Measurements from ENCODE around the gene FURIN. TPM values are rescaled to one million over a fixed set of nuclear protein-coding genes. Genes with fewer than 3 reads are reported as not detected.

Gene FURIN
- polyA plus RNA-seq, 1 of the 3 experiments (the other 2 are of a cell fraction), result 40.8 TPM

GRCh38 chr15:90880381-90881145, 12.2 kb downstream of the FURIN start:
- no peak overlapping the region for H3K4me3 ChIP-seq (ENCODE audit: low read depth in 2 of 2, low read length in 1 of 2)
- TF ChIP-seq NRF1 (IDR thresholded peaks at IDR 0.05; ENCODE audit: low read depth, low read length), result no peak
- no peak for TF ChIP-seq USF1 (IDR thresholded peaks at IDR 0.05; ENCODE audit: borderline replicate concordance, low read depth)
- no peak for TF ChIP-seq FOXJ3 (CRISPR knock-in tag; IDR thresholded peaks at IDR 0.05)
- TF ChIP-seq RXRA (IDR thresholded peaks at IDR 0.05; ENCODE audit: borderline replicate concordance, low read depth), result no peak
- no peak for TF ChIP-seq RFX5 (IDR thresholded peaks at IDR 0.05; ENCODE audit: low read length)
- TF ChIP-seq POLR2AphosphoS5 (IDR thresholded peaks at IDR 0.05; ENCODE audit: low read depth, low read length), result no peak
- no peak for TF ChIP-seq TAF1 (IDR thresholded peaks at IDR 0.05; ENCODE audit: borderline replicate concordance, low read depth, low read length)
- no peak for TF ChIP-seq USF2 (IDR thresholded peaks at IDR 0.05; ENCODE audit: borderline replicate concordance, low read depth, low read length)
- TF ChIP-seq, protein P1, sequence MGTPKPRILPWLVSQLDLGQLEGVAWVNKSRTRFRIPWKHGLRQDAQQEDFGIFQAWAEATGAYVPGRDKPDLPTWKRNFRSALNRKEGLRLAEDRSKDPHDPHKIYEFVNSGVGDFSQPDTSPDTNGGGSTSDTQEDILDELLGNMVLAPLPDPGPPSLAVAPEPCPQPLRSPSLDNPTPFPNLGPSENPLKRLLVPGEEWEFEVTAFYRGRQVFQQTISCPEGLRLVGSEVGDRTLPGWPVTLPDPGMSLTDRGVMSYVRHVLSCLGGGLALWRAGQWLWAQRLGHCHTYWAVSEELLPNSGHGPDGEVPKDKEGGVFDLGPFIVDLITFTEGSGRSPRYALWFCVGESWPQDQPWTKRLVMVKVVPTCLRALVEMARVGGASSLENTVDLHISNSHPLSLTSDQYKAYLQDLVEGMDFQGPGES (IDR thresholded peaks at IDR 0.05; ENCODE audit: low read depth, low read length), result no peak
- no peak for TF ChIP-seq RCOR1 (IDR thresholded peaks at IDR 0.05; ENCODE audit: low read length)
- TF ChIP-seq JUND (IDR thresholded peaks at IDR 0.05), result no peak
- no peak for TF ChIP-seq MEF2A (IDR thresholded peaks at IDR 0.05; ENCODE audit: borderline replicate concordance, low read depth)
- no peak for TF ChIP-seq CTCF (IDR thresholded peaks at IDR 0.05)
- no peak for TF ChIP-seq ELF1 (IDR thresholded peaks at IDR 0.05)
- no peak for TF ChIP-seq CHD2 (IDR thresholded peaks at IDR 0.05; ENCODE audit: low read length, partially characterized antibody)
- TF ChIP-seq, protein P2, sequence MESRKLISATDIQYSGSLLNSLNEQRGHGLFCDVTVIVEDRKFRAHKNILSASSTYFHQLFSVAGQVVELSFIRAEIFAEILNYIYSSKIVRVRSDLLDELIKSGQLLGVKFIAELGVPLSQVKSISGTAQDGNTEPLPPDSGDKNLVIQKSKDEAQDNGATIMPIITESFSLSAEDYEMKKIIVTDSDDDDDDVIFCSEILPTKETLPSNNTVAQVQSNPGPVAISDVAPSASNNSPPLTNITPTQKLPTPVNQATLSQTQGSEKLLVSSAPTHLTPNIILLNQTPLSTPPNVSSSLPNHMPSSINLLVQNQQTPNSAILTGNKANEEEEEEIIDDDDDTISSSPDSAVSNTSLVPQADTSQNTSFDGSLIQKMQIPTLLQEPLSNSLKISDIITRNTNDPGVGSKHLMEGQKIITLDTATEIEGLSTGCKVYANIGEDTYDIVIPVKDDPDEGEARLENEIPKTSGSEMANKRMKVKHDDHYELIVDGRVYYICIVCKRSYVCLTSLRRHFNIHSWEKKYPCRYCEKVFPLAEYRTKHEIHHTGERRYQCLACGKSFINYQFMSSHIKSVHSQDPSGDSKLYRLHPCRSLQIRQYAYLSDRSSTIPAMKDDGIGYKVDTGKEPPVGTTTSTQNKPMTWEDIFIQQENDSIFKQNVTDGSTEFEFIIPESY (IDR thresholded peaks at IDR 0.05; ENCODE audit: borderline replicate concordance, low read depth), result no peak
- TF ChIP-seq NFIC (IDR thresholded peaks at IDR 0.05; ENCODE audit: borderline replicate concordance), result no peak
- TF ChIP-seq YY1 (IDR thresholded peaks at IDR 0.05; ENCODE audit: low read depth), result no peak
- TF ChIP-seq PBX3 (IDR thresholded peaks at IDR 0.05), result no peak
- TF ChIP-seq FOXM1 (IDR thresholded peaks at IDR 0.05; ENCODE audit: low read depth), result no peak
- CTCF ChIA-PET, result no interaction called here
- no peaks in the 10 kb centered on the region for H4K20me1 ChIP-seq (ENCODE audit: insufficient read depth)
- H3K27ac ChIP-seq (ENCODE audit: low read depth in 2 of 2, low read length in 1 of 2), result no peak overlapping the region
- no peak overlapping the region for H2AFZ ChIP-seq (ENCODE audit: low read depth)
- no peak for DNase-seq
- peaks cover 9% of the 10 kb centered on the region for H3F3A ChIP-seq (replicated peaks; ENCODE audit: insufficient read depth)
- H3K9ac ChIP-seq, result no peak overlapping the region
- no peaks in the 10 kb centered on the region for H3K9me3 ChIP-seq
- H3K27me3 ChIP-seq (ENCODE audit: insufficient read depth), result no peaks in the 10 kb centered on the region
- peaks cover 0 to 14% of the 10 kb centered on the region in 2 experiments; a peak in 1 of 4 replicates for H3K4me1 ChIP-seq (ENCODE audit: control insufficient read depth in 1 of 2, insufficient read depth in 2 of 2, low read depth in 1 of 2, low read length in 1 of 2)
- no peak overlapping the region for H3K4me2 ChIP-seq
- POLR2A ChIA-PET, result no interaction called here
- H3K9me2 ChIP-seq, result no peaks in the 10 kb centered on the region
- WGBS (ENCODE audit: low lambda C conversion rate), result 91% methylated on average over 11 of the region's 16 CpGs
- peaks cover 13 to 62% of the 10 kb centered on the region in 2 experiments for H3K36me3 ChIP-seq (replicated peaks in 1 of 2; ENCODE audit: control insufficient read depth in 1 of 2, insufficient read depth in 2 of 2, low read length in 1 of 2)
- H3K79me2 ChIP-seq (ENCODE audit: insufficient read depth), result peaks cover 13% of the 10 kb centered on the region; the same call in 1 of the 2 replicates
